ENCODE results near the gene ADH5.
"Not testable (repeated sequence)": the region's sequence is repeated elsewhere in the genome, so short reads cannot be mapped to it uniquely, and the experiment has no call there.

The ADH5 gene
- total RNA-seq: 84.4 to 105 reads per million in 2 experiments

DNA sequence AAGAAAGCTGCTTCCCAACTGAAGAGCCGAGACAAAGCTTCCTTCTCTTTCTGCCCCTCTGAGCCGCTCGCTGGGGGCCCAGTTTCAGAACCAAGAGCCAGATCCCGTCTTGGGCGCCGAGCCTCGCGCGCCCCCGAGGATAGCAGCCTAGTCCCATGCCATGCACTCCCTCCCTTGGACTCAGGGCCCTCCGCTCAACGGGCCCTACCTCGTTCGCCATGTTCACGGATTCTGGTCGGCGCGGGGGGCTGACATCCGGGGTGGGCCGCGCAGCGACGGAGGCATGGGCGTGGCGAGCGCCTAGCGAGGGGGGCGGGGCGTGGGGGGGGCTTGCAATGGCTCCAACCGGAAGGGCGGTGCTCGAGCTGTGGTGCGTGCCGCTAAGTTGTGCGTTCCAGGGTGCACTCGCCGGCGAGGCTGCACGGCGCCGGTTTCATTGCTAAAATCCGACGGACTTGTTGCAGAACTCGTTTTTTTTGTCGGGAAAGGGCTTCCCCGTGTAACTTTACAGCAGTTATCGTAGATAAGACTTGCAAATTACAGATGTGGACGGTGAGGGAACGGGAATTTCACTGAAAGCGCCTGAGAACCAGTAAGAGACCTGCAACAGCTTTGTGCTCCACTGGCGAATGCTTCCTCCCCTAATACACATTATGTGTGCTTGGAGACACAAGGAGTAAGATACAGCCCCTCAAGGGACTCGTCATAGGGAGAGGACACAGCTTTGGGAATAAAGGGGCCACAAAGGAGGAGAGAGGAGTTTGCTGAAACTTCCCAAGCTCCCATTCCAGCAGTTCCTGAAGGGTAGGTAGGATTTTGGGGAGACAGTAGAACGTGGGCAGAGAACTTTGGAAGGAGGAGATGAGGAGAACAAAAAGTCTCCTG, at the start of gene ADH5:
Gene ADH5 (minus strand): TSS at position 308 of the 885 bp plus-strand sequence. CDS start 88 bp downstream, at position 220.
- peak; percentile 82 for DNase-seq (ENCODE audit: low read depth)

- no peak for DNase-seq (ENCODE audit: low read depth)
Observed at GRCh38 chr4:99136329-99136728, 47.7 kb upstream of the ADH5 start.

DNA sequence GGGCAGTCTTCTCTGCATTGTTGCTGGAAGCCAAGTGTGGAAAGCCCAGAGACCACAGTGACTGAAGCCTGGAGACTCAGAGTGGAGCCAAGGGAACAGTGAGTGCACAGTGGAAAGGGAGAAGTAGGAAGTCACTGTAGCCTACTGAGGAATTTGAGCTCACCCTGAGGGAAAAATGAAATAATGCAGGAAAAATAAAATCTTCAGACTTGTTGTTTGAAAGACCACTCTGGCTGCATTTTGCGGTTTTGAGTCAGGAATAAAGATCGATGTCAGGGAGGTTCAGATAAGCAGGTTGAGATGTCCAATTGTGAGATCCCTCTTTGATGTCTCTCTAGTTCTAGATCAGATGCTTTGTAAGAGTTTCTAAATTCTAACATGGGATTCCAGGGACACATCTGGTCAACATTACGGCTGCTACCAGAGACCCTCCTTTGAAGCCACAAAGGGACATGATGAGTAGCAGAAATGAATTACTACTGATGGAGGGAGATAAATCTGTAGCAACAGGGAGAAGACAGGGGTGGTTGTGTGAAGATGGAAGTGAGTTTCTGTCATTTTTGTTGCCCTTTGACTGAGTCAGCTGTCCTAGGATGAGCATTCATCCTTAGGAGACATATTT, 47.1 kb upstream of the ADH5 start:
- DNase-seq (ENCODE audit: low read depth): no peak

DNA sequence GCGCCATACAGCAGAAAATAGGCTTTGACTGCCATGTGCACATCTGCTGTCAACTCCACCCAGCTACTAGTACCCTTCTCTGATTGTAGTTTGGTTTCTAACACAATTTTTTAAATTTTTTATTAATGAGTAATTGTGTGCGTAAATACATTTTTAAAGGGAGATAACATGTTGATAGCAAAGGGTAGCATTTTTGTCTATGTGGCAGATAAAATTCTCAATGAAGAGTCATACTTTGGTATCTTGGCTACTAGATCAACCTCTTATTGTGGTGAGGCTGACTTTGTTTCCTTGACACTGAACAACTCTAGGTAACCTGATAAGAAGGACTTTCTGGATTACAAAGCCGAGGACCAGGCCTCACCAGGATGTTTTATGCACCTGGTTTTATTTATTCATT, 46.0 kb upstream of the ADH5 start:
- no peak for DNase-seq (ENCODE audit: low read depth)

DNA sequence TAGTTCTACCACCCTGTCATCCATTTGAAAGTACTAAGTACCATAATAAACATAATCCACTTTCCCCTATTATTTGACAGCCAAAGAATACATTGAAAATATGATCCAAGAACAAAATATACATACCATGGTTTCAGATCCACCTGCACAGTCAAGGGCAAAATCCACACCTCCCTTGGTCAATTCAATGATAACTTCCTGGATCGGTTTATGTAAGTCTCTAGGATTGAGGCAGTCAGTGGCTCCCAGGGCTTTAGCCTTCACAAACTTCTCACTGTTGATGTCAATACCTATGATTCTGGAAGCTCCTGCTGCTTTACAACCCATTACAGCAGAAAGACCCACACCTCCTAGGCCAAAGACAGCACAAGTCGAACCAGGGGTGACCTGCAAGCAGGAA, 42.8 kb upstream of the ADH5 start:
- no peak for DNase-seq (ENCODE audit: low read depth)

GRCh38 chr4:99126376-99126775, 37.8 kb upstream of the ADH5 start:
- DNase-seq (ENCODE audit: low read depth): no peak

DNA sequence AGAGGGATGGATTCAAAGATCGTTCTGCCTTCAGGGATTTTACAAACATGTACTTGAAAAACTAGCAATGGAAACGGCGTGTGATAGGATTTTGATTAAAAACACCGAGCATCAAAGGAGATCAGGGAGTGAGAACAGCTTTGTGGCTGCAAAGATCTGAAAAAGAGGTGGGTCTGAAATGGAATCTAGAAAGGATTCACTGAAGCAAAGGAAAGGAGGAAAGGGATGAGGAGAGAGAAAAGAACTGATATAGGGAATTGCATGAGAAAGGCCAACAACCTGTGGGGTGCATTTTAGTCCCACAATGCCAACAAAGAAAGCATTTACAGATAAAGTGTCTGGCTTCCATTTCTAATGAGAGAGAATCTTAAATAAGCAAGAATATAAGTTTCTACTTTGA, 32.4 kb upstream of the ADH5 start:
- DNase-seq (ENCODE audit: low read depth): no peak

DNA sequence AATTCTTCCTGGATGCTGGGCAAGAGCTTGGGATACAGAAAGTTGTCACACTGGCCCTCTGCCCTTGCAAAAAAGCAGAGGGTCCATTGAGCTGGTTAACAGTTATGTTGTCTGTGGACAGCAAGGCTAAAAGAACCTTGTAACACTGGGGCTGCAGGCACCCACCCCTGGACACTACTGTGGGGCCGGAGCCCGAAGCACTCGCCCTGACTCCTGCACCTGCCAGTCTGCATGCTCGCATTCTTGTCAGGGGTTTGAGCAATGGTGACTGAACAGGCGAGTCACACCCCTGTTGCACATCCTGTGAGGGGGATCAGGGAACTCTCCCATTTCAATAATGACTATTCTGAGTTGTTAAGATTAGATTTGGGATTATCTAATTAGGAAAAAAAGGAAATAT, 31.9 kb upstream of the ADH5 start:
- DNase-seq (ENCODE audit: low read depth): no peak

DNA sequence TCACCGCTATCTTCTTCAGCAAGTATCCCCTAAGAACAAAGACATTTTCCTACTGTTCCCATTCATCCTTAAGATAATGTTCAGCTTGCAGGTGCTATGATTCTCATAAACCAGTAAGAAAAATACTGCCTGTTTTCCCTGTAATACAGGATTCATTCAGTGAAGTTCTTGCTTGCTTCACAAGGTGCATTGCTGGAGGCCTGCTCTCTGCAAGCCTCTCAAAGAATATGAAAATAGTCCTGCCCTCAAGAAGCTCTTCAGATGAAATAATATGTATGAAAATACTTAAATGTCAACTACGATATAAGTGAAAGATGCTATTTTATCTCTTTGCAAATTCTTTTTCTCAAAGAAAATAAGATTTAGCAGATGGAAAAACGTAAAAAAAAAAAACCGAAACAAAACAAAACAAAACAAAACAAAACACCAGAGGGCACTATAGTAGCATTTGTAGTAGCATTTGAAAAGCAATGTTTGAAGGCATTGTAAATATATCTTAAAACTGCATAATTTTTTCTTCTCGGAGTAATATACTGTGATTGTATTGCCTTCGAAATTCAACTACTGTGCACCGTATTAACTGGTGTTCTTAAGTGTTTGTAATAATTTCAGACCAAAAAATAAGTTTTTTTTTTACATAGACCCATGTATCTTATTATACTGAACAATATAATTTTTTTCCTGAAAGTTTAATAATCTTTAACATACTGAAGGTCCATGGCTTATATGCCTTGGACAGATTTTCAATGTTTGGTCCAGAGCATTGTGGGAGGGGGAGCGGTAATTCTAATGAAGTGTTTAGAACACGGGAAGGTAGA, 29.5 kb upstream of the ADH5 start:
- no peak for DNase-seq (ENCODE audit: low read depth)

DNA sequence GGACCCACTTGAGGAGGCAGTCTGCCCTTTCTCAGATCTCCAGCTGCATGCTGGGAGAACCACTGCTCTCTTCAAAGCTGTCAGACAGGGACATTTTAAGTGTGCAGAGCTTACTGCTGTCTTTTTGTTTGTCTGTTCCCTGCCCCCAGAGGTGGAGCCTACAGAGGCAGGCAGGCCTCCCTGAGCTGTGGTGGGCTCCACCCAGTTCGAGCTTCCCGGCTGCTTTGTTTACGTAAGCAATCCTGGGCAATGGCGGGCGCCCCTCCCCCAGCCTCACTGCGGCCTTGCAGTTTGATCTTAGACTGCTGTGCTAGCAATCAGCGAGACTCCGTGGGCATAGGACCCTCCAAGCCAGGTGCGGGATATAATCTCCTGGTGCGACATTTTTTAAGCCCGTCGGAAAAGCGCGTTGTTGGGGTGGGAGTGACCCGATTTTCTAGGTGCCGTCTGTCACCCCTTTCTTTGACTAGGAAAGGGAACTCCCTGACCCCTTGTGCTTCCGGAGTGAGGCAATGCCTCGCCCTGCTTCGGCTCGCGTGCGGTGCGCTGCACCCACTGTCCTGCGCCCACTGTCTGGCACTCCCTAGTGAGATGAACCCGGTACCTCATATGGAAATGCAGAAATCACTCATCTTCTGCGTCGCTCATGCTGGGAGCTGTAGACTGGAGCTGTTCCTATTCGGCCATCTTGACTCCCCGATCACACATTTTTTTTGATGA, 28.7 kb upstream of the ADH5 start:
- not testable (repeated sequence) for DNase-seq (ENCODE audit: low read depth)

GRCh38 chr4:99109286-99109685, 20.7 kb upstream of the ADH5 start:
- DNase-seq (ENCODE audit: low read depth): not testable (repeated sequence)

GRCh38 chr4:99104153-99104552, 15.6 kb upstream of the ADH5 start:
- DNase-seq (ENCODE audit: low read depth): no peak

- DNase-seq (ENCODE audit: low read depth): no peak
Observed at GRCh38 chr4:99103166-99103565, 14.6 kb upstream of the ADH5 start.

DNA sequence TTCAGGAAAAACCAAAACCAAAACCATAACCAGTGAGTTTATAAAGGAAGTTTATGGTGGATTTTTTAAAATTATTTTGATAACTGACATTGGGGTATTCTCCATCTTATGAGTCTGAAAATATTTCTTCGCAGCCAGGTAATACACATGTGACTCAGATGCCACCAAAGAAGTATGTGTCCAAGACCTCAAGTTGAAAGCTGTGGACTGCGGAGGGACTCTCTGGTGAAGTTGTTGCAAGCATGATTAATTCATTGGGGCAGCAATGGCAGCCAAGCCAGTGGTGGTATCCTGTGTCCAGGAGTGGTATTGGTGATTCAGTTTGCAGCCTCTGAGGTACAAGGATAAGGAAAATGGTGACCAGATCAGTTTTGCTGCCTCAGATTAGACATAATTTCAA, 14.0 kb upstream of the ADH5 start:
- no peak for DNase-seq (ENCODE audit: low read depth)

DNA sequence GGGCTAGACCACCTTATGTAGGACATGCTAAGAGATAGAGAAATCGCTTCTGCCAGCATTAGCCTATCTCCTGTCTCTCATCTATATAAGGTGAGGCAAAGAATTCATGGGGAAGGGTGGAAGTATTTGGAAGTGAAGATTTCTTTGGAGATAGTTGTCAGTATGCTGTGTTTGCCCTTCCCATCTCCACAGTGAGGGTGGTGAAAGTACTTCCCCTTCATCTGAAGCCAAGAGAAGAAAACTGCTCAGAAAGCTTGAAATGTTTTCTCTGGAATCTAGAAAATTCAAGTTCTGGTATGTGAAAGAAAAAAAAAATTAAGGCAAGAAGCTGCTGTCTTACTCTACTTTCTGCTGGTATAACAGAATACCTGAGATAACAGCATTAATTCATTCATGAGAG, 12.3 kb upstream of the ADH5 start:
- DNase-seq (ENCODE audit: low read depth): no peak

DNA sequence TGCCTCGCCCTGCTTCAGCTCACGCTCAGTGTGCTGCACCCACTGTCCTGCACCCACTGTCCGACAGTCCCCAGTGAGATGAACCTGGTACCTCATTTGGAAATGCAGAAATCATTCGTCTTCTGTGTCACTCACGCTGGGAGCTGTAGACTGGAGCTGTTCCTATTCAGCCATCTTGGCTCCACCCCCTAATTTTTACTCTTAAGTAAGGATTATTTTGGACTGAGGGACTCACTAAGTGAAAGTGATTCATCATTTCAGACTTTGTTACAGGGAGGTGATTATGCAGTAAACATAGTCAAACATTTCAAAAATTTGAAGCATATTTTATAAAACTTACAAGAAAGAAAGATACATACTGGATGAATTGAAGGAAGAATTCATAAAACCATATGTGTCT, 11.2 kb upstream of the ADH5 start:
- not testable (repeated sequence) for DNase-seq (ENCODE audit: low read depth)

DNA sequence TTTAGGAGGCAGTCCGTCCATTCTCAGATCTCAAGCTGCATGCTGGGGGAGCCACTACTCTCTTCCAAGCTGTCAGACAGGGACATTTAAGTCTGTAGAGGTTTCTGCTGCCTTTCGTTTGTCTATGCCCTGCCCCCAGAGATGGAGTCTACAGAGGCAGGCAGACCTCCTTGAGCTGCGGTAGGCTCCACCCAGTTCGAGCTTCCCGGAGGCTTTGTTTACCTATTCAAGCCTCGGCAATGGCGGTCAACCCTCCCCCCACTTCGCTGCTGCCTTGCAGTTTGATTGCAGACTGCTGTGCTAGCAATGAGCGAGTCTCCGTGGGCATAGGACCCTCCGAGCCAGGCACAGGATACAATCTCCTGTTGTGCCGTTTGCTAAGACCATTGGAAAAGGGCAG, 10.7 kb upstream of the ADH5 start:
- DNase-seq (ENCODE audit: low read depth): no peak

DNA sequence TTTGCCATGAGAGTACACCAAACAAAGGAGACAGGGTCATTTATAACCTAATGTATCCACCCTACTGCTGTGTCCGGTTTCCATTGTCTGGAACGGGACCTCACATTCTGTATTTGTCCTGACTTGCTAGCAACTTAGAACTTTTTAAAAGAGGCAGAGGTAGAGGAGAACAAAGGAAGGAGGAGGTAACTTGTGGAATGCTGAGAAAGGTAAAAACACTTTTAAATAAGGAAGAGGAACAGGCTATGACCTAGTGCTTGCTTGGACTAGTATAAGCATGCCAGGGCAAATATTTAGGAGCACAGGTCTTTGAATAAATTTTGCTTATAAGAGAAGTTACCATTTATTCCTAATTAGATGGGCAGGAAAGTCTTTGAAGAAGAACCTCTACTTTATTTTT, 3.3 kb upstream of the ADH5 start:
- DNase-seq (ENCODE audit: low read depth): not testable (repeated sequence)

GRCh38 chr4:99091216-99091575, 2.6 kb upstream of the ADH5 start:
- no peak for DNase-seq (ENCODE audit: low read depth)

GRCh38 chr4:99090481-99091215, 2.1 kb upstream of the ADH5 start:
- no peak for DNase-seq (ENCODE audit: low read depth)

DNA sequence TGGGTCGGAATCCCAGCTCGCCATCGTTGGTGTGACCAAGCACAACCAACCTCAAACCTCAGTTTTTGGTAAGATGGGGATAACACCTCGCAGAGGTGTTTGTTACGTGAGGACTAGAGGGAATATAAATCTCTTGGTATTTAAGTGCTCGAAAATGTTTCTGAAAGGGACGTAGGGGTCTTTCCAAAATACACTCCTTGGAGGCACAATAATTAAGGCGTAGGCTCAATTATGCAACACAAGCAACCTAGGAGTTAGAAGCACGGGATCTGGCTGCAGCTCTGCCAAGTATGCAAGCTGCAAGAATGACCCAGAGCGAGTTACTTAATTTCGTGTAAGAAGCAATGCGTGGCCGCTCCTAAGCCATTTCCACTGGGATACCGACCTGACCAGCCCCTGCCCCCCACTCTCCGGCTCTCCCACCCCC, 552 bp downstream of the ADH5 start:
- no peak for DNase-seq (ENCODE audit: low read depth)
